Activated CD4-positive, CD25-positive, alpha-beta regulatory T cell treated with anti-CD3 and anti-CD28 coated beads, Interleukin-2, amount 50 U/mL, for 16 hours (primary cell): ENCODE data around the gene USP27X.

ENCODE experiments used
- DNase-seq: peaks from one replicate; pipeline ENCODE4 v3.0.0-alpha.2; 2020; ENCODE audit warnings: low read depth, low spot score

The USP27X gene

DNA sequence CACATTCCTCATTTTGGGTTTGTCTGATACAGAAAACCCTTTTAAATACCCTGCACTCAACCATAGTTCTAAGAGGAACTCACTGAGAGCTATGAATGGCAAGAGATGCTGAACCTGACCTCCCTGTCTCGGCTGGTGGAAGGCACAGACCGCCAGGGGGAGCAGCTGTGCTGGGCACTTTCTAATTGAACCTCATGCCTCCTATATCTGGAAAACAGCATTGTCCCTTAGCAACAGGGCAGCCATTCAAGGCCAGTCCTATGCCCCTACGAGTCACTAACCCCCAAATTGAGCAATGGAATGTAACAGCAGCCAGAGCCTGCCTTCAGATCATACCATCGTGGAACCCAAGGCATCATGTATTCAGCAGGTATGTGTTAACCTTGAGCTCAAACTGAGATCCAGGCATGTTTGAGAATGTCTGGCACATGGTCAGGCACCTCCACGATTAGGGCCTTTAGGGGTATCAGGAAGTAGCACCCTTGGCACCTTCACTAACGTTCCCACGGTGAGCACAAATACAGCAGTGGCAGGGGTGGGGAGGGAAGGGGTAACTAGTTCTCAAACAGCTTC is 5.1 kb downstream of the USP27X start:
- peak; percentile 17 for DNase-seq

DNA sequence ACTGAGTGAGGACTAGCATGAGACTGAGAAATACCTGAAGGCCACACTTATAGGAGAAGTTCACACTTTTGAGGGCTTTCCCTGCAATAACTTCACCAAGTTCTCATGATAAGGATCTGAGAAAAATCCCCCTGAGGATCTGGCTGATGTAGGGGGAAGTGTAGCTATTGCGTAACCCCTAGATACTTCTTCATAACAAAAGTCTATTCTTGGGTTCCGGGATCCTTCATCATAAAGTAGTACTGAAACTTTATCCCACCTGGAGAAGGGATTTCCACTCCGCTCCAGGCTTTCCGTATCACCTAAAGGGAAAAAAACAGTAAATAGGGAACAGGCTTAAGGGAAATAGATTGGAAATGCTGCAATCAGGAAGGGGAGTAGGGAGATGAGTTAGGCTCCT is 13.3 kb downstream of the USP27X start:
- no peak for DNase-seq

DNA sequence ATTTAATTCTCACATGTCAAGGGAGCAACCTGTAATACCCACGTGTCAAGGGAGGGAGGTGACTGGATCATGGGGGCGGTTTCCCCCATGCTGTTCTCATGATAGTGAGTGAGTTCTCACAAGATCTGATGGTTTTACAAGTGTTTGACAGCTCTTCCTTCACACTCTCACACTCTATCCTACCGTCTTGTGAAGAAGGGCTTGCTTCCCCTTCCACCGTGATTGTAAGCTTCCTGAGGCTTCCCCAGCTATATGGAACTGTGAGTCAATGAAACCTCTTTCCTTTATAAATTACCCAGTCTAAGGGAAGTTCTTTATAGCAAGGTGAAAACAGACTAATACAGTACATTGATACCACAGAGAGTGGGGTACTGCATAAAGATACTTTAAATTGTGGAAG is 17.7 kb downstream of the USP27X start:
- DNase-seq: no peak

DNA sequence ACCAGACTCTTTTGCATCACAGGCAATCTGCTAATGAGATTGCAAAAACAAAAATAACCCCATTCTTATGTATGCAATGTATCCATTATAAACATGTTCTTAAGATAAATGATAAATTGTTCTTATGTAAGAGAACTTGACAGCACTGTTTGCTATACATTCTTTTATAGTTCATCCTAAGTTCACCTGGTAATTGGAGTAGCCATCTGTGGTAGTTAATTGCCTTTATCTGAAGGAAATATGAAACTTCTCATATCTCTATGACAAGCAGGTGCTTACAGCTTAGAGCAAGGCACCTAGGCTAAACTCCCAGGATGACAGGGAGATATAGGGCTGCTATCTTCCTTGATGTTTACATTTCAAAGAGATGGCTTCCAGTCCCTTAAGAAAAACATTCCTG is 21.8 kb downstream of the USP27X start:
- DNase-seq: no peak

DNA sequence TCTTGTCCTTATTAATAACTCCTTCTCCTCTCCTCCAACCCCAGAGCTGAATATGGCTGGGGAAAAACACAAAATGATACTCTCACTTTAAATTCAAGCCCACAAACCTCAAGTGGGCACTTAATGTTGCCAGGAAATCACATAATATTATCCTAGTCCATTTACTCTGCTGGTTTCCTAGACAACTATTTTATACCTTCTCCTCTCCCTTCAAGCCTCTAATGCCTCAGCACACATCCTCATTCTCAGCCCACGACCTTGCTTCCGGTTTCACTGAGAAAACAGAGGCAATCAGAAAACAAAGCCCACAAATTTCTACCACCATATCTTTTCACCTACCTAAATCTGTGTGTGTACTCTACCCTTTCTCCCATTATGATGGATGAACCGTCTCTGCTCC is 31.1 kb downstream of the USP27X start:
- no peak for DNase-seq

DNA sequence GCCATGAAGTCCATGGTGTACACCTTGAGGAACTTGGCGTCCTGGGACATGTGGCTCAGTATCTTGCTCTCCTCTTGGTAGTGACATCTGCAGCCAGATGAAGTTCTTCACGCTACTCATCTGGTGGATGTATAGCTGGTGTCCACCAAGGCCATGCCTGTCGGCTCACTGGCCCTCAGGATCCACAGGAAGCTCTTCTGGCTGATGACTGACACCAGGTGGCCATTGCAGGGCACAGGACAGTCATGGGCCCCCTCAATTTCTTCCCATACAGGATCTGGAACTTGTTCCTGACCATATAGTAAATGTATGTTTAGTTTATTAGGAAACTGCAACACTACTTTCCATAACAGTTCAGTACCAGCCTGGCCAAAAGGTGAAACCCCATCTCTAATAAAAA is 32.8 kb downstream of the USP27X start:
- no peak for DNase-seq

DNA sequence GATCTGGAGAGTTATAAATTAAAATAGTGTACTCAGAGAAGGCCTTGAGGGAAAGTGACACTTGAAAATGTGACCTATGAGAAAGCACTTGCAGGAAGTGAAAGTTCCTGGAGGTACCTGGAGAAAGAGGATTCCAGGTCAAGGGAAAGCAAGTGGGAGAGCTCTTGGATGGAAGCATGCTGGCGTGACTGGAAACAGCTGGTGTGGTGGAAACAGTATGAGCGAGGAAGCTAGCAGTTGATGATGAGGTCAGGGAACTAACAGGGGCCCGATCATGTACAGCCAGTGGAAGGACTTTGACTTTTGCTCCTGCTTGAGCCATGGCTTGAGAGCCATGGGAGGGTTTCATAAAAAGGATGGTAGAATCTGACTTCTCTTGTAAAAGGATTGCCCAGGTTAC is 33.6 kb downstream of the USP27X start:
- DNase-seq: no peak

DNA sequence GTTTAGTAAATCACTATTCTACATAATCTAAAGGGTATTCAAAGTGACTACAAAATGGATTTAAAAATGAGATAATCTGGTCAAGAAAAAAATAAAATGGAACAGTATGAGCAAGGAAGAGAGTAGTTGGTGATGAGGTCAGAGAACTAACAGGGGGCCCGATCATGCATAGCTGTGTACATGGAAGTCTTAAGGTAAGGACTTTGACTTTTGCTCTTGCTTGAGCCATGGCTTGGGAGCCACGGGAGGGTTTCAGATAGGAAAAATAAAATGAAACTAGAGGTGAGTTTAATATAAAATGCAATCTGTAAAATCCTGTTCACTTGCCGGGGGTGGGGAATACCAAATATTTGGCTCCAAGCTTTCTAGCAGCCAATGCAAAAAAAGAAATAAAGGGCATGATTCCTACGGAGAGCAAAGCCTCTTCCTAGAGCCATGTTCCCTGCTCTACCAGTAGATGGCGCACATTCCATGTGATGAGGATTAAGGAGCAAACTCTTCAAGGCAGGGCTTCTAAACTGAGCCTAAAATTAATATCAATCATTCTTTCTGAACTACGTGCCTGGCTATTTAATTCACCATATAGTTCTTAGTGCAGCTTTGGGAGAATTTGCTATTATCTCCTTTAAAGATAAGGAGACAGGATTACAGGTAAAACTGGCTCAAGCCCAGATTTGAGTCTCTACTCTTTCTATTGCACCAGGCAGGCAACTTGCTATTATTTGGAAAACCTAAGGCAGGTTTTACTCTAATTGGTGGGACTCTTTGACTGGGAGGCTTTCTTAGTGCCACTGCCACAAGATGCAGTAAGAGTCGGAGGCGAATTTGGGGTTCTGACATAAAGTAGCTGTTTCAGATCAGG is 36.3 kb downstream of the USP27X start:
- DNase-seq: peak; percentile 17

DNA sequence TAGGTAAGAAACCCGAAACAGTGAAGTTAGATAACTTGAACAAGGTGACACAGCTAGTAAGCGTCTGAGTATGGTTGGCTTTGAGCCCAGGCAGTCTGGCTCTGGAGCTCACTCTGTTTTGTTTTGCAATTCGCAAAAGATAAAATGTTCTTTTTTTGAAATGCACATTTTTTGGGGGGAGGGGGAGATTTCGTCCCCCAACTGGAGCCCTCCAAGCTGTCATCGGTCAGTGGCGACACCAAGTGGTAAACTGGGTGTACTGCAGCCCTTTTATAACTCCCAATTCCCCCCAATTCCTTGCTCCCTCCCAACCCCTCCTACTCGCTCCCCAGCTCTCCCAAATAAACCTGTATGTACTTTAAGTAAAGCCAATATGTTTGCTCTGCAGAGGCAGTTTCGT is 40.3 kb downstream of the USP27X start:
- DNase-seq: no peak

DNA sequence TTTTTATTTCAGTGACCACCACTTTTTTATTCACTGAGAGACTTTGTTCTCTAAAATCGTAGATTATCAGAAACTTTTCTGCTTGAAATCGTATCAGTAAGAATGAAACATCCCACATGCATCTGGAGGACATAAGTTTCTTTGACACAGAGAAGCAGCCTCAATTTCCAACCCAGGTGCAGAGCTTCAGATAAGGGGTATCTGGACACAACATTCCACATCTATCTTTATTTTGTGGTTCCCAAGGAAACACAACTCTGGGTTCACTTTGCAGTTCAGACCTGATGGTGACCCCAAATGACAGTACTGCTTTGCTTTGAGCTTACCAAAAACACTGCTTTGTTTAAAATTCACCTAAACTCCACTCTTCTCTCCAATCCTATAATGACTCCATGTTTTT is 41.8 kb downstream of the USP27X start:
- DNase-seq: no peak

DNA sequence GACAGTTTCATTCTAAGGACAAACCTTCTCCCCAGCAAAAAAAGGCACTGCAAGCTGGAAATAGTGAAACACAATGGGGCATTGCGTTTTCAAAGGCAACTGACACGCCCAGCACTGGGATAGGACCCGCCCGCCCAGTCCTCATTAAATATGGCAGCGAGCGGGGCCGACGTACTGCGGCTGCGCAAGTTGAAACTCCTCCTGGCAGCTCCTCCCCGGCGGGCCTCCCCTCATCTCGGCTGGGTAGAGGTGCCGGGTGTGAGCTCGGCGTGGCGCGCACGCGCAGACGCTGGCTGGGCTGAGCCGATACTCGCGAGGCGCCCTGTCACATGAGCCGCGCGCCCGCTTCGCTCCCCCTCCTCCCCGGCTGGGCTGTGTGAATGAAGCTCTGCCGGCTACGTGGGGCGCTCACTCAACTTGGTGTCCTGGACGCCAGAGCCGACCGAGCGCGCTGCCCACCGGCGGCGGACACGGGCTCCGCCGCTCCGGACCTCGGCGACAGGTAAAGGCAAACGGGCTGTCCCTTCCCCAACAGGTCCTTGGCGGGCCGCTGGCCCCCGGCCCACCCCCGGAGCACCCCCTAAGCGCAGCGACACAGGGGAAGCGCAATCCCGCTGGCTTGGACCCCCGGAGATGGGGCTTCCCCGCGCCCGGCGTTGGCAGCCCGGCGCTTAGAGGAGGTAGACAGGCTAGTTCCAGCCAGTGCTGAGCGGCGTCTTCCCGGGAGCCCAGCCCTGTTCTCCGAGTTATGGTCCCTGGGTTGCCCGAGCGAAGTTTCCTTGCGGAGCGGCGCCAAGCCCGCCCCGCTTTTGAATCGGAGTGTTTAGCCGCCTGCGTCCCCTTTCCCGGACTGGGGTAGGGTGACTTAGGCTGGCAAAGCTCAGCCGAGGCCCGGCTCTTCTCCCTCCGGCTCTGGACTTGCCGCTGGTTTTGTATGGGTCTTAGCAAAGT is 43.3 kb downstream of the USP27X start, which contains the start of gene CLCN5:
Gene CLCN5 (plus strand): TSS at position 306 of the 951 bp plus-strand sequence. CDS start 2,703 bp downstream, outside the sequence.
- peak; percentile 80 for DNase-seq

DNA sequence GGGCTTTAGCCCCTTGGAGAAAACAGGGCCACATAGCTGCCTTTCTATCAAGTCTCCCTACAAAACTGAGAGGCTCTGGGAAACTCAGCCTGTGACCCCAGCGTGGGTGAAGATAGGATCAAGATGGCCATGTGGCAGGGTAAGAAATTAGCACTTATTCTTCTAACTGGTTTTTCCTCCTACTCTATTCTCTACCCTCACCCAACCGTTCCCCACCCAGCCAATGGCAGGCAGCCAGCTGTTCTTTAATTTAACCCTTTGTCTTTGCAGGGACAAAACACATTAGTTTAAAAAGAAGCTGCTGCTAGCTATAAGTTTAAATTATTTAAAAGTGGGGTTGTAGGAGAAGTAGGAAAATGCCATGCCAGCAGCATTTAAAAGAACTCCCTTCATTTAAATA is 45.9 kb downstream of the USP27X start:
- DNase-seq: no peak

DNA sequence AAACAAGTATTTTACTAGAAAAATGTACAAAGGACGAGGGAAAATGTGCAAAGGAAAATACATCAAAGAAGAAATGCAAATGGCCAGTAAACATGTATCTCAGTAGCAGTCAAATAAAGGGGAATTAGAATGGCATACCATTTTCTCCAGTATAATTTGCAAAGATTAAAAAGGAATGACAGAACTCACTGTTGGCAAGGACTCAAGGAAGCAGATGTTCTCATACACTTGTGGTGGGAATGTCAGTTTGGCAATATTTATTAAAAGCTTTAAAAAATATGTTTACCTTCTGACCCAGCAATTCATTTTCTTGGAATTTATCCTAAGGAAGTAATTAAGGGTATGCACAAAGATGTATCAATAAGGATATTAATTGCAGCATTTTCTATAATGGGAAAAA is 50.8 kb downstream of the USP27X start:
- no peak for DNase-seq
